Ishikawa (cell line): ENCODE results near the gene FAM124B.

Experiments used
- CEBPB ChIP-seq: IDR thresholded peaks from 2 replicates; pipeline ENCODE4 v1.6.1; 2012
- CREB1 ChIP-seq: IDR thresholded peaks from 2 replicates; pipeline ENCODE4 v1.6.1; 2012; ENCODE audit warnings: low read depth
- EGR1 ChIP-seq: IDR thresholded peaks from 2 replicates; pipeline ENCODE4 v1.6.1; 2012
- EP300 ChIP-seq: IDR thresholded peaks from 2 replicates; pipeline ENCODE4 v1.6.1; 2012; ENCODE audit warnings: borderline replicate concordance
- NFIC ChIP-seq: IDR thresholded peaks from 2 replicates; pipeline ENCODE4 v1.6.1; 2012
- RAD21 ChIP-seq: IDR thresholded peaks from 2 replicates; pipeline ENCODE4 v1.6.1; 2012; ENCODE audit warnings: low read depth
- TAF1 ChIP-seq: IDR thresholded peaks from 2 replicates; pipeline ENCODE4 v1.6.1; 2012; ENCODE audit warnings: low read depth, mild to moderate bottlenecking
- TCF12 ChIP-seq: IDR thresholded peaks from 2 replicates; pipeline ENCODE4 v1.6.1; 2012; ENCODE audit warnings: low read depth
- TEAD4 ChIP-seq: IDR thresholded peaks from 2 replicates; pipeline ENCODE4 v1.6.1; 2012
- USF1 ChIP-seq: IDR thresholded peaks from 2 replicates; pipeline ENCODE4 v1.6.1; 2012
- YY1 ChIP-seq: IDR thresholded peaks from 2 replicates; pipeline ENCODE4 v1.6.1; 2012; ENCODE audit warnings: low read depth
- ZBTB7A ChIP-seq: IDR thresholded peaks from 2 replicates; pipeline ENCODE4 v1.6.1; 2012; ENCODE audit warnings: low read depth
- TF ChIP-seq, protein P1 (sequence below): IDR thresholded peaks from 2 replicates; pipeline ENCODE4 v1.6.1; 2012
- TF ChIP-seq, protein P2 (sequence below): IDR thresholded peaks from 2 replicates; pipeline ENCODE4 v1.6.1; 2012; ENCODE audit warnings: low read depth, mild to moderate bottlenecking

DNA sequence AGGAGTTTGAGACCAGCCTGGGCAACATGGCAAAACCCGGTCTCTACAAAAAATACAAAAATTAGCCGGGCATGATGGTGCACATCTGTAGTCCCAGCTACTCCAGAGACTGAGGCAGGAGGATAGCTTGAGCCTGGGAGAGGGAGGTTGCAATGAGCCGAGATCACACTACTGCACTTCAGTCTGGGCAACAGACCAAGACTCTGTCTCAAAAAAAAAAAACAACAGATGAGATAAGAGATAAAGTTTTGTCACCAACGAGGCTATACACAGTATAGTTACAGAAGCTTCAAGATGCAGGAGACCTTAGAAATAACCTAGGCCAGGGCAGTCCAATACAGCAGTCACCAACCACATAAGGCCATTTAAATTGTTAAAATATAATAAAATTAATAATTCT lies 9.4 kb downstream of the FAM124B start:
- TF ChIP-seq RAD21 = no peak
- no peak for TF ChIP-seq EP300
- TF ChIP-seq TCF12 = no peak
- no peak for TF ChIP-seq CREB1
- no peak for TF ChIP-seq TAF1
- TF ChIP-seq, protein P1, sequence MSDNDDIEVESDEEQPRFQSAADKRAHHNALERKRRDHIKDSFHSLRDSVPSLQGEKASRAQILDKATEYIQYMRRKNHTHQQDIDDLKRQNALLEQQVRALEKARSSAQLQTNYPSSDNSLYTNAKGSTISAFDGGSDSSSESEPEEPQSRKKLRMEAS = no peak
- TF ChIP-seq CEBPB = no peak
- no peak for TF ChIP-seq TEAD4
- TF ChIP-seq YY1 = no peak
- TF ChIP-seq ZBTB7A = no peak
- TF ChIP-seq EGR1 = no peak
- TF ChIP-seq NFIC = no peak
- TF ChIP-seq, protein P2, sequence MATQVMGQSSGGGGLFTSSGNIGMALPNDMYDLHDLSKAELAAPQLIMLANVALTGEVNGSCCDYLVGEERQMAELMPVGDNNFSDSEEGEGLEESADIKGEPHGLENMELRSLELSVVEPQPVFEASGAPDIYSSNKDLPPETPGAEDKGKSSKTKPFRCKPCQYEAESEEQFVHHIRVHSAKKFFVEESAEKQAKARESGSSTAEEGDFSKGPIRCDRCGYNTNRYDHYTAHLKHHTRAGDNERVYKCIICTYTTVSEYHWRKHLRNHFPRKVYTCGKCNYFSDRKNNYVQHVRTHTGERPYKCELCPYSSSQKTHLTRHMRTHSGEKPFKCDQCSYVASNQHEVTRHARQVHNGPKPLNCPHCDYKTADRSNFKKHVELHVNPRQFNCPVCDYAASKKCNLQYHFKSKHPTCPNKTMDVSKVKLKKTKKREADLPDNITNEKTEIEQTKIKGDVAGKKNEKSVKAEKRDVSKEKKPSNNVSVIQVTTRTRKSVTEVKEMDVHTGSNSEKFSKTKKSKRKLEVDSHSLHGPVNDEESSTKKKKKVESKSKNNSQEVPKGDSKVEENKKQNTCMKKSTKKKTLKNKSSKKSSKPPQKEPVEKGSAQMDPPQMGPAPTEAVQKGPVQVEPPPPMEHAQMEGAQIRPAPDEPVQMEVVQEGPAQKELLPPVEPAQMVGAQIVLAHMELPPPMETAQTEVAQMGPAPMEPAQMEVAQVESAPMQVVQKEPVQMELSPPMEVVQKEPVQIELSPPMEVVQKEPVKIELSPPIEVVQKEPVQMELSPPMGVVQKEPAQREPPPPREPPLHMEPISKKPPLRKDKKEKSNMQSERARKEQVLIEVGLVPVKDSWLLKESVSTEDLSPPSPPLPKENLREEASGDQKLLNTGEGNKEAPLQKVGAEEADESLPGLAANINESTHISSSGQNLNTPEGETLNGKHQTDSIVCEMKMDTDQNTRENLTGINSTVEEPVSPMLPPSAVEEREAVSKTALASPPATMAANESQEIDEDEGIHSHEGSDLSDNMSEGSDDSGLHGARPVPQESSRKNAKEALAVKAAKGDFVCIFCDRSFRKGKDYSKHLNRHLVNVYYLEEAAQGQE = no peak
- TF ChIP-seq USF1 = no peak
